H1 (cell line): ENCODE data around the gene TNS1. TPM values are rescaled to one million over a fixed set of nuclear protein-coding genes. Genes with fewer than 3 reads are reported as not detected.

Source experiments
- CTCF ChIA-PET: fragments of 300-600 bp; sonication (Branson Sonifier 250); formaldehyde crosslinking; loops from one replicate; lab custom pipeline; 2021; ENCODE audit not compliant: partially characterized antibody; lab: Charles Lee
- POLR2A ChIA-PET: fragments of 300-600 bp; sonication (Branson Sonifier 250); formaldehyde crosslinking; loops from one replicate; lab custom pipeline; 2021; ENCODE audit warnings: inconsistent platforms; ENCODE audit not compliant: partially characterized antibody; lab: Charles Lee
- DNase-seq, 2 experiments: peaks; one replicate each; pipeline versions ENCODE4 v3.0.0 to v3.0.0-alpha.2; 2010 to 2022; ENCODE audit warnings: low spot score in 2 of 2, low read depth in 1 of 2, mixed read lengths in 1 of 2
- FAIRE-seq: peaks from 2 replicates; lab custom pipeline; 2011; peaks lifted over from hg19 to GRCh38; lab: Jason Lieb, UNC
- H2AFZ ChIP-seq: 2 replicates; pipeline ENCODE4 v1.8.1; 2012; ENCODE audit warnings: low read length, inconsistent platforms
- H2AK5ac ChIP-seq: 2 replicates; pipeline ENCODE4 v1.6.1; 2013; ENCODE audit warnings: low read depth, low read length
- H2BK120ac ChIP-seq: replicated peaks from 2 replicates; pipeline ENCODE3; 2013; ENCODE audit warnings: low read depth, low read length, inconsistent platforms
- H2BK12ac ChIP-seq: 2 replicates; pipeline ENCODE4 v1.6.1; 2013; ENCODE audit warnings: low read depth, low read length
- H2BK15ac ChIP-seq: 2 replicates; pipeline ENCODE4 v1.6.1; 2013; ENCODE audit warnings: low read length
- H2BK20ac ChIP-seq: 2 replicates; pipeline ENCODE4 v1.6.1; 2013; ENCODE audit warnings: low read length
- H2BK5ac ChIP-seq: 2 replicates; pipeline ENCODE4 v1.6.1; 2013; ENCODE audit warnings: low read depth, low read length
- H3K14ac ChIP-seq: 2 replicates; pipeline ENCODE4 v1.6.1; 2013; ENCODE audit warnings: inconsistent platforms; ENCODE audit not compliant: insufficient read length
- H3K18ac ChIP-seq: 2 replicates; pipeline ENCODE4 v1.6.1; 2013; ENCODE audit warnings: low read length; ENCODE audit errors: extremely low read depth
- H3K23ac ChIP-seq: 2 replicates; pipeline ENCODE4 v1.6.1; 2013; ENCODE audit warnings: inconsistent platforms; ENCODE audit not compliant: insufficient read length
- H3K23me2 ChIP-seq: 2 replicates; pipeline ENCODE4 v1.6.1; 2013; ENCODE audit warnings: low read depth, low read length
- H3K27ac ChIP-seq: 2 replicates; pipeline ENCODE4 v1.6.1; 2011; ENCODE audit warnings: low read depth, low read length, inconsistent platforms
- H3K27me3 ChIP-seq, 4 experiments: replicated peaks in 1 of 4; 1 replicate in 1 of 4; 2 replicates in 3 of 4; pipeline versions ENCODE4 v1.6.1 to v1.8.1; 2011 to 2013; ENCODE audit warnings: low read length in 3 of 4, mild to moderate bottlenecking in 3 of 4, inconsistent platforms in 2 of 4, mixed read lengths in 2 of 4, moderate library complexity in 1 of 4; ENCODE audit not compliant: control insufficient read depth in 3 of 4, insufficient read depth in 3 of 4; ENCODE audit errors: extremely low read depth in 1 of 4
- H3K36me3 ChIP-seq, 4 experiments: 2 replicates each; pipeline versions ENCODE4 v1.6.1 to v1.8.1; 2011 to 2013; ENCODE audit warnings: mild to moderate bottlenecking in 4 of 4, low read length in 3 of 4, moderate library complexity in 2 of 4, control low read depth in 1 of 4, inconsistent platforms in 1 of 4; ENCODE audit not compliant: insufficient read depth in 4 of 4, control insufficient read depth in 2 of 4
- H3K4ac ChIP-seq: replicated peaks from 2 replicates; pipeline ENCODE3; 2013; ENCODE audit warnings: low read length, low read depth, mixed read lengths, inconsistent platforms; ENCODE audit not compliant: insufficient read length
- H3K4me1 ChIP-seq, 4 experiments: replicated peaks in 1 of 4; 1 replicate in 1 of 4; 2 replicates in 3 of 4; pipeline versions ENCODE4 v1.6.1 to v1.8.1; 2011 to 2013; ENCODE audit warnings: low read length in 3 of 4, inconsistent platforms in 2 of 4, mixed read lengths in 1 of 4; ENCODE audit not compliant: insufficient read depth in 4 of 4, control insufficient read depth in 3 of 4
- H3K4me2 ChIP-seq, 2 experiments: 2 replicates each; pipeline versions ENCODE4 v1.6.1 to v1.8.1; 2011 to 2013; ENCODE audit warnings: low read depth in 2 of 2, low read length in 2 of 2, control low read depth in 1 of 2, inconsistent platforms in 1 of 2, mild to moderate bottlenecking in 1 of 2; ENCODE audit not compliant: insufficient read depth in 1 of 2
- H3K4me3 ChIP-seq, 4 experiments: fragments of 200-600, 300-600 bp in 1 of 4; sonication (generic), shearing (Covaris generic), sonication (Bioruptor Twin) in 1 of 4; 2 replicates each; pipeline versions ENCODE4 v1.5.1 to v1.8.1; 2011 to 2016; ENCODE audit warnings: low read length in 4 of 4, low read depth in 3 of 4, control low read depth in 2 of 4, inconsistent platforms in 2 of 4, mild to moderate bottlenecking in 2 of 4, mixed read lengths in 1 of 4, moderate library complexity in 1 of 4; ENCODE audit not compliant: insufficient read depth in 2 of 4; ENCODE audit errors: extremely low read depth in 1 of 4
- H3K56ac ChIP-seq: replicated peaks from 2 replicates; pipeline ENCODE3; 2013; ENCODE audit warnings: low read depth, mild to moderate bottlenecking, mixed read lengths, low read length, inconsistent platforms; ENCODE audit not compliant: insufficient read length
- H3K79me1 ChIP-seq: 2 replicates; pipeline ENCODE4 v1.6.1; 2013; ENCODE audit warnings: low read depth, low read length, control low read depth
- H3K79me2 ChIP-seq, 2 experiments: 2 replicates each; pipeline versions ENCODE4 v1.6.1 to v1.8.1; 2012 to 2013; ENCODE audit warnings: low read length in 2 of 2, mild to moderate bottlenecking in 2 of 2, inconsistent platforms in 1 of 2; ENCODE audit not compliant: insufficient read depth in 2 of 2, control insufficient read depth in 1 of 2
- H3K9ac ChIP-seq, 4 experiments: replicated peaks in 1 of 4; 1 replicate in 1 of 4; 2 replicates in 3 of 4; pipeline versions ENCODE4 v1.6.1 to v1.8.1; 2011 to 2013; ENCODE audit warnings: low read depth in 3 of 4, low read length in 3 of 4, control low read depth in 2 of 4, mild to moderate bottlenecking in 2 of 4, moderate library complexity in 2 of 4, inconsistent platforms in 1 of 4; ENCODE audit errors: extremely low read depth in 1 of 4
- H3K9me3 ChIP-seq, 2 experiments: 2 replicates each; pipeline versions ENCODE4 v1.6.1 to v1.8.1; 2012 to 2013; ENCODE audit warnings: mild to moderate bottlenecking in 2 of 2, moderate library complexity in 2 of 2, control low read depth in 1 of 2, inconsistent platforms in 1 of 2, low read depth in 1 of 2, low read length in 1 of 2, mixed read lengths in 1 of 2; ENCODE audit not compliant: insufficient read depth in 2 of 2
- H4K20me1 ChIP-seq, 2 experiments: replicated peaks in 1 of 2; 2 replicates each; pipeline versions ENCODE3 to v1.8.1; 2011 to 2013; ENCODE audit warnings: inconsistent platforms in 2 of 2, low read length in 2 of 2, mild to moderate bottlenecking in 1 of 2; ENCODE audit not compliant: insufficient read depth in 2 of 2, control insufficient read depth in 1 of 2
- H4K5ac ChIP-seq: 2 replicates; pipeline ENCODE4 v1.6.1; 2013; ENCODE audit warnings: low read length, low read depth, mixed read lengths, inconsistent platforms; ENCODE audit not compliant: insufficient read length
- H4K8ac ChIP-seq: 2 replicates; pipeline ENCODE4 v1.8.0; 2013; ENCODE audit warnings: mild to moderate bottlenecking, moderate library complexity, low read length, inconsistent platforms; ENCODE audit not compliant: insufficient read depth; ENCODE audit errors: extremely low read depth
- H4K91ac ChIP-seq: replicated peaks from 2 replicates; pipeline ENCODE3; 2013; ENCODE audit warnings: low read length, mixed read lengths, inconsistent platforms; ENCODE audit not compliant: insufficient read length
- CEBPB ChIP-seq: IDR thresholded peaks from 2 replicates; pipeline ENCODE4 v1.6.1; 2012; ENCODE audit warnings: low read depth, low read length
- KDM1A ChIP-seq: fragments of 200-600, 300-600 bp; sonication (generic); IDR thresholded peaks from 2 replicates; pipeline ENCODE4 v1.7.1; 2016; ENCODE audit warnings: mild to moderate bottlenecking, low read length, borderline replicate concordance
- WGBS, 2 experiments: shearing (Covaris generic) in 1 of 2; methylation state at CpG; one replicate each; pipeline versions ENCODE4 v1.1.6 to v1.1.7; 2013 to 2015; ENCODE audit warnings: low lambda C conversion rate in 2 of 2, mixed read lengths in 2 of 2, inconsistent platforms in 1 of 2, low coverage in 1 of 2, missing lambda C conversion rate in 1 of 2; ENCODE audit not compliant: insufficient replicate concordance in 2 of 2, insufficient coverage in 1 of 2, insufficient read length in 1 of 2; ENCODE audit errors: extremely low coverage in 1 of 2, missing lambda C conversion rate in 1 of 2; 5-methylcytosine and 5-hydroxymethylcytosine counted together
- polyA plus RNA-seq, 7 experiments: library from polyadenylated mRNA; depleted of rRNA in 3 of 7; stranded (reverse) in 5 of 7; unstranded in 2 of 7; fragments of >200 nt in 5 of 7; fragments of 200-250 nt in 2 of 7; gene quantifications; 1 replicate in 5 of 7; 2 replicates in 1 of 7; 4 replicates in 1 of 7; pipeline versions ENCODE4 v1.2.1 to v1.2.3, GENCODE V29; 2011 to 2013; ENCODE audit warnings: missing spikeins in 2 of 7, mixed read lengths in 2 of 7
- total RNA-seq: library from RNA; stranded (reverse); fragmentation: NEBNext Ultra II Directional; extraction: Animal tissue kit (Norgen Biotek cat#: 25700); gene quantifications from 2 replicates; pipeline ENCODE4 v1.2.1, GENCODE V29; 2021

The TNS1 gene
- total and polyA plus RNA-seq, 2 of the 8 experiments (the other 6 are each of a cell fraction or from before 2014, with no cell fraction given): 1.5 to 5.1 TPM

- Histone ChIP-seq H3K79me1 (no peaks in the 10 kb centered on the region), H4K91ac (no peak overlapping the region), H3K23ac (no peak overlapping the region), H3K79me2 (no peaks in the 10 kb centered on the region), H3K4me2 (no peak overlapping the region)
- TF ChIP-seq CEBPB: no peak
- peak; percentile 71; the same call in 1 of the 2 replicates for TF ChIP-seq KDM1A
- TF ChIP-seq, all 59 proteins: peak for 1
- no peaks in the 10 kb centered on the region for H3K4me1 ChIP-seq
- no peak overlapping the region for H3K18ac ChIP-seq
- no peak overlapping the region for H2AFZ ChIP-seq
- H2AK5ac ChIP-seq: no peak overlapping the region
- no peak for DNase-seq
- H3K56ac ChIP-seq: no peak overlapping the region
- H2BK20ac ChIP-seq: no peak overlapping the region
- H4K5ac ChIP-seq: no peak overlapping the region
- H3K27me3 ChIP-seq: peaks cover 0 to 3% (median 0%) of the 10 kb centered on the region in 4 experiments; a peak in 3 of 7 replicates
- FAIRE-seq: no peak
- ChIA-PET POLR2A (no interaction called here), CTCF (interaction anchor here (1.0 to 2.1 kb wide), 5 partner anchors 16 to 1057 kb away, joined by 3 to 6 read pairs (median 4); no protein-coding TSS in a partner anchor)
- H3K23me2 ChIP-seq: no peaks in the 10 kb centered on the region; the same call in 1 of the 2 replicates
- H4K20me1 ChIP-seq: no peaks in the 10 kb centered on the region
- no peak overlapping the region for H2BK5ac ChIP-seq
- H3K4ac ChIP-seq: no peak overlapping the region
- no peak overlapping the region for H4K8ac ChIP-seq
- WGBS, 2 experiments: 86% methylated on average over 9 of the region's 9 CpGs; no CpG with 5 or more reads in 1 of the 2 experiments
- no peak overlapping the region for H2BK15ac ChIP-seq
- no peak overlapping the region for H3K9ac ChIP-seq
- no peak overlapping the region for H3K4me3 ChIP-seq
- no peaks in the 10 kb centered on the region for H3K9me3 ChIP-seq
- no peaks in the 10 kb centered on the region for H3K36me3 ChIP-seq
- H3K27ac ChIP-seq: no peak overlapping the region
- no peak overlapping the region for H3K14ac ChIP-seq
- no peak overlapping the region for H2BK120ac ChIP-seq
- H2BK12ac ChIP-seq: no peak overlapping the region
Measured at GRCh38 chr2:217753460-217754200, 249.2 kb downstream of the TNS1 start.
